ENCODE results near the gene CBS.
"Not testable (repeated sequence)": the region's sequence is repeated elsewhere in the genome, so short reads cannot be mapped to it uniquely, and the experiment has no call there.

- TF ChIP-seq CTCF (IDR thresholded peaks at IDR 0.05); POLR2AphosphoS5 (IDR thresholded peaks at IDR 0.05; ENCODE audit: insufficient read depth in 1 of 2, low read depth in 1 of 2): not testable (repeated sequence)
Measured at GRCh38 chr21:43069682-43070081, 6.0 kb downstream of the CBS start.
